HepG2 (cell line): Measurements from ENCODE around the gene WDR54. TPM values are rescaled to one million over a fixed set of nuclear protein-coding genes. Genes with fewer than 3 reads are reported as not detected.

Source experiments
- EP300 ChIP-seq, 3 experiments: sonication (generic) in 1 of 3; formaldehyde crosslinking in 1 of 3; IDR thresholded peaks; 2 replicates each; pipeline versions ENCODE4 v1.5.1 to v1.6.1; 2011 to 2020; ENCODE audit warnings: low read depth in 2 of 3, low read length in 2 of 3, borderline replicate concordance in 1 of 3, improper control_type of control experiment in 1 of 3, mild to moderate bottlenecking in 1 of 3, missing genetic modification reagents in 1 of 3, moderate library complexity in 1 of 3
- FOXP1 ChIP-seq, 2 experiments: fragments of 450-650 bp in 1 of 2; IDR thresholded peaks; 2 replicates each; pipeline ENCODE4 v1.6.1; 2017 to 2018; ENCODE audit warnings: antibody characterized with exemption in 1 of 2
- GATAD2A ChIP-seq: IDR thresholded peaks from 2 replicates; pipeline ENCODE4 v1.6.1; 2016
- HDAC2 ChIP-seq: sonication (generic); formaldehyde crosslinking; IDR thresholded peaks from 2 replicates; pipeline ENCODE4 v1.4.0; 2020; ENCODE audit warnings: missing genetic modification reagents
- HOXA3 ChIP-seq: sonication (generic); formaldehyde crosslinking; IDR thresholded peaks from 2 replicates; pipeline ENCODE4 v1.5.0; 2020; ENCODE audit warnings: missing genetic modification reagents
- LCORL ChIP-seq, 2 experiments: fragments of 450-650 bp in 1 of 2; sonication (generic) in 1 of 2; formaldehyde crosslinking in 1 of 2; IDR thresholded peaks; 2 replicates each; pipeline versions ENCODE4 v1.5.0 to v1.6.1; 2017 to 2020; ENCODE audit warnings: antibody characterized with exemption in 1 of 2, missing genetic modification reagents in 1 of 2
- MAZ ChIP-seq, 2 experiments: sonication (generic) in 1 of 2; formaldehyde crosslinking in 1 of 2; IDR thresholded peaks; 2 replicates each; pipeline versions ENCODE4 v1.5.0 to v1.6.1; 2012 to 2020; ENCODE audit warnings: low read depth in 2 of 2, mild to moderate bottlenecking in 2 of 2, borderline replicate concordance in 1 of 2, improper control_type of control experiment in 1 of 2, low read length in 1 of 2, missing genetic modification reagents in 1 of 2, moderate library complexity in 1 of 2
- MED1 ChIP-seq: sonication (generic); formaldehyde crosslinking; IDR thresholded peaks from 2 replicates; pipeline ENCODE4 v1.4.0; 2020; ENCODE audit warnings: missing genetic modification reagents
- MYC ChIP-seq: sonication (generic); formaldehyde crosslinking; IDR thresholded peaks from 2 replicates; pipeline ENCODE4 v1.9.0; 2021; ENCODE audit warnings: missing genetic modification reagents, borderline replicate concordance
- NR2C2 ChIP-seq: sonication (generic); formaldehyde crosslinking; IDR thresholded peaks from 2 replicates; pipeline ENCODE4 v1.4.0; 2020; ENCODE audit warnings: missing genetic modification reagents, mild to moderate bottlenecking, moderate library complexity, borderline replicate concordance
- SIN3A ChIP-seq: IDR thresholded peaks from 2 replicates; pipeline ENCODE4 v1.6.1; 2011; ENCODE audit warnings: low read depth, mild to moderate bottlenecking, control low read depth, low read length, borderline replicate concordance
- TBX2 ChIP-seq: sonication (generic); formaldehyde crosslinking; IDR thresholded peaks from 2 replicates; pipeline ENCODE4 v1.5.0; 2020; ENCODE audit warnings: missing genetic modification reagents, mild to moderate bottlenecking, borderline replicate concordance
- ZNF160 ChIP-seq: sonication (generic); formaldehyde crosslinking; IDR thresholded peaks from 2 replicates; pipeline ENCODE4 v1.8.0; 2022; ENCODE audit warnings: mild to moderate bottlenecking, inconsistent platforms, missing genetic modification reagents
- ZNF274 ChIP-seq: sonication (generic); formaldehyde crosslinking; IDR thresholded peaks from 2 replicates; pipeline ENCODE4 v1.5.1; 2020; ENCODE audit warnings: mild to moderate bottlenecking, missing genetic modification reagents
- ZNF335 ChIP-seq: sonication (generic); formaldehyde crosslinking; IDR thresholded peaks from 2 replicates; pipeline ENCODE4 v1.4.0; 2020; ENCODE audit warnings: missing genetic modification reagents
- ZNF430 ChIP-seq: sonication (generic); formaldehyde crosslinking; IDR thresholded peaks from 2 replicates; pipeline ENCODE4 v1.9.0; 2021; ENCODE audit warnings: mild to moderate bottlenecking, missing genetic modification reagents
- polyA plus RNA-seq, 8 experiments: library from polyadenylated mRNA; depleted of rRNA in 3 of 8; stranded (reverse) in 7 of 8; unstranded in 1 of 8; fragments of >200 nt; fragmentation: Illumina TruSeq in 4 of 8; extraction: Trizol in 4 of 8; gene quantifications; 2 replicates each; pipeline versions ENCODE4 v1.2.1 to v1.2.3, GENCODE V29; 2011 to 2016; ENCODE audit warnings: low read depth in 4 of 8, missing spikeins in 1 of 8, mixed read lengths in 1 of 8; ENCODE audit not compliant: insufficient read depth in 1 of 8
- total RNA-seq, 5 experiments: library from RNA; depleted of rRNA; stranded (reverse); fragments of >200 nt; fragmentation: Illumina TruSeq; extraction: Trizol; gene quantifications; 2 replicates each; pipeline ENCODE4 v1.2.3, GENCODE V29; 2016; ENCODE audit warnings: low read depth in 1 of 5
- TF ChIP-seq, protein P1 (sequence below): sonication (generic); formaldehyde crosslinking; IDR thresholded peaks from 2 replicates; pipeline ENCODE4 v1.4.0; 2020; ENCODE audit warnings: mild to moderate bottlenecking, missing genetic modification reagents, borderline replicate concordance
- TF ChIP-seq, protein P2 (sequence below): IDR thresholded peaks from 2 replicates; pipeline ENCODE4 v1.6.1; 2016; ENCODE audit warnings: missing compliant biosample characterization, missing genetic modification reagents, borderline replicate concordance
- TF ChIP-seq, protein P3 (sequence below): sonication (generic); formaldehyde crosslinking; IDR thresholded peaks from 2 replicates; pipeline ENCODE4 v1.4.0; 2020; ENCODE audit warnings: missing genetic modification reagents

The WDR54 gene
- total and polyA plus RNA-seq, 2 of the 13 experiments (the other 11 are each of a cell fraction or from before 2014, with no cell fraction given), result 2.0 to 17.3 TPM

DNA sequence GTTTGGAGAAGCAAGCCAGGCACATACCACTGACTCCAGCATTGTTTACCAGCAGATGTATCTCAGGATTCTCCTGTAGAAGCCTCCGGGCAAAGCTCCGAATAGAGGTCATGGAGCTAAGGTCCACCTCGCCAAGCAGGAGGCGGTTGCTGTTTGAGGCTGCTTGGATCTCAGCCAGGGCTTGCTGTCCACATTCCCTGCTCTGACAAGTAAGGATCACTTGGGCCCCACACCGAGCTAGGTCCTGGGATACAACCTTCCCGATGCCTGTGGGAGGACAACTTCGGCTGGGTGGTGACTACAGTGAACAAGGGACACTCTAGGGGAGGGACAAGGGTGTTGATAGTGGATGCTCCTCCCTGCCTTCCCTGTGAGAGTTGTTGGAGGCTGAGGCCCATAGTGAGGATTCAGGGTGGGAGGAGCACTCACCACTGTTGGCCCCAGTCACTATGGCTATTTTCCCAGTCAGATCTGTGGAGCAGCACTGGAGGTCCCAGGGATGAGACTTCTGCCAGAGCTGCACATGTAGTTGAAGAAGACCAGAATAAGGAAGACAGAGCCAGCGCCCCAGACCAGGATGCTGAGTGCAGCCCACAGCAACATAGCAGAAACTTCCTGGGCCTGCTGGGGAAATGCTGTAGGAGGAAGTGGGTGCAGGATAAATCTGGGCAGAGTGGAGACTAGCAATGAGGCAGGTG is 8.4 kb upstream of the WDR54 start (continued):
- TF ChIP-seq TBX2 (CRISPR knock-in tag), result peak; percentile 50; the same call in 1 of the 2 replicates
- peak; percentile 89 for TF ChIP-seq ZNF335 (CRISPR knock-in tag)
- TF ChIP-seq ZNF160 (CRISPR knock-in tag), result no peak
- TF ChIP-seq ZNF430 (CRISPR knock-in tag), result peak; percentile 72; the same call in 1 of the 2 replicates
- TF ChIP-seq GATAD2A (CRISPR knock-in tag), result 0 out of 2 replicates have a peak, but pooled peaks have one; percentile 43
- no peak for TF ChIP-seq NR2C2 (CRISPR knock-in tag)
- TF ChIP-seq FOXP1 (IDR thresholded peaks at IDR 0.05), result no peak
- peak; percentile 53; the same call in 1 of the 2 replicates for TF ChIP-seq FOXP1 (CRISPR knock-in tag; IDR thresholded peaks at IDR 0.05)
- TF ChIP-seq, protein P1, sequence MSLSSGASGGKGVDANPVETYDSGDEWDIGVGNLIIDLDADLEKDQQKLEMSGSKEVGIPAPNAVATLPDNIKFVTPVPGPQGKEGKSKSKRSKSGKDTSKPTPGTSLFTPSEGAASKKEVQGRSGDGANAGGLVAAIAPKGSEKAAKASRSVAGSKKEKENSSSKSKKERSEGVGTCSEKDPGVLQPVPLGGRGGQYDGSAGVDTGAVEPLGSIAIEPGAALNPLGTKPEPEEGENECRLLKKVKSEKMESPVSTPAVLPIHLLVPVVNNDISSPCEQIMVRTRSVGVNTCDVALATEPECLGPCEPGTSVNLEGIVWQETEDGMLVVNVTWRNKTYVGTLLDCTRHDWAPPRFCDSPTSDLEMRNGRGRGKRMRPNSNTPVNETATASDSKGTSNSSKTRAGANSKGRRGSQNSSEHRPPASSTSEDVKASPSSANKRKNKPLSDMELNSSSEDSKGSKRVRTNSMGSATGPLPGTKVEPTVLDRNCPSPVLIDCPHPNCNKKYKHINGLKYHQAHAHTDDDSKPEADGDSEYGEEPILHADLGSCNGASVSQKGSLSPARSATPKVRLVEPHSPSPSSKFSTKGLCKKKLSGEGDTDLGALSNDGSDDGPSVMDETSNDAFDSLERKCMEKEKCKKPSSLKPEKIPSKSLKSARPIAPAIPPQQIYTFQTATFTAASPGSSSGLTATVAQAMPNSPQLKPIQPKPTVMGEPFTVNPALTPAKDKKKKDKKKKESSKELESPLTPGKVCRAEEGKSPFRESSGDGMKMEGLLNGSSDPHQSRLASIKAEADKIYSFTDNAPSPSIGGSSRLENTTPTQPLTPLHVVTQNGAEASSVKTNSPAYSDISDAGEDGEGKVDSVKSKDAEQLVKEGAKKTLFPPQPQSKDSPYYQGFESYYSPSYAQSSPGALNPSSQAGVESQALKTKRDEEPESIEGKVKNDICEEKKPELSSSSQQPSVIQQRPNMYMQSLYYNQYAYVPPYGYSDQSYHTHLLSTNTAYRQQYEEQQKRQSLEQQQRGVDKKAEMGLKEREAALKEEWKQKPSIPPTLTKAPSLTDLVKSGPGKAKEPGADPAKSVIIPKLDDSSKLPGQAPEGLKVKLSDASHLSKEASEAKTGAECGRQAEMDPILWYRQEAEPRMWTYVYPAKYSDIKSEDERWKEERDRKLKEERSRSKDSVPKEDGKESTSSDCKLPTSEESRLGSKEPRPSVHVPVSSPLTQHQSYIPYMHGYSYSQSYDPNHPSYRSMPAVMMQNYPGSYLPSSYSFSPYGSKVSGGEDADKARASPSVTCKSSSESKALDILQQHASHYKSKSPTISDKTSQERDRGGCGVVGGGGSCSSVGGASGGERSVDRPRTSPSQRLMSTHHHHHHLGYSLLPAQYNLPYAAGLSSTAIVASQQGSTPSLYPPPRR (CRISPR knock-in tag), result no peak
- TF ChIP-seq MYC (CRISPR knock-in tag), result peak; percentile 24; the same call in 1 of the 2 replicates
- TF ChIP-seq, protein P2, sequence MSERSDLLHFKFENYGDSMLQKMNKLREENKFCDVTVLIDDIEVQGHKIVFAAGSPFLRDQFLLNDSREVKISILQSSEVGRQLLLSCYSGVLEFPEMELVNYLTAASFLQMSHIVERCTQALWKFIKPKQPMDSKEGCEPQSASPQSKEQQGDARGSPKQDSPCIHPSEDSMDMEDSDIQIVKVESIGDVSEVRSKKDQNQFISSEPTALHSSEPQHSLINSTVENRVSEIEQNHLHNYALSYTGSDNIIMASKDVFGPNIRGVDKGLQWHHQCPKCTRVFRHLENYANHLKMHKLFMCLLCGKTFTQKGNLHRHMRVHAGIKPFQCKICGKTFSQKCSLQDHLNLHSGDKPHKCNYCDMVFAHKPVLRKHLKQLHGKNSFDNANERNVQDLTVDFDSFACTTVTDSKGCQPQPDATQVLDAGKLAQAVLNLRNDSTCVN (CRISPR knock-in tag), result peak; percentile 49; the same call in 1 of the 2 replicates
- TF ChIP-seq SIN3A, result peak; percentile 51; the same call in 1 of the 2 replicates
- 0 out of 4 replicates have a peak, but pooled peaks of 1 of the 2 experiments have one; percentile 23 for TF ChIP-seq EP300 (IDR thresholded peaks at IDR 0.05; ENCODE audit: low read depth in 2 of 2, low read length in 2 of 2)
- TF ChIP-seq EP300 (CRISPR knock-in tag; IDR thresholded peaks at IDR 0.05; ENCODE audit: borderline replicate concordance), result no peak
- TF ChIP-seq ZNF274, result 0 out of 2 replicates have a peak, but pooled peaks have one; percentile 57
- peak; percentile 25; the same call in 1 of the 2 replicates for TF ChIP-seq MED1 (CRISPR knock-in tag)
- no peak for TF ChIP-seq LCORL (IDR thresholded peaks at IDR 0.05)
- peak; percentile 80; the same call in 1 of the 2 replicates for TF ChIP-seq LCORL (CRISPR knock-in tag; IDR thresholded peaks at IDR 0.05)
- TF ChIP-seq HDAC2, result peak; percentile 26; the same call in 1 of the 2 replicates
- peak; percentile 54; the same call in 1 of the 2 replicates for TF ChIP-seq HOXA3 (CRISPR knock-in tag)
- TF ChIP-seq MAZ (IDR thresholded peaks at IDR 0.05; ENCODE audit: borderline replicate concordance, low read depth, low read length), result 0 out of 2 replicates have a peak, but pooled peaks have one; percentile 38
- TF ChIP-seq MAZ (CRISPR knock-in tag; IDR thresholded peaks at IDR 0.05; ENCODE audit: low read depth), result 0 out of 2 replicates have a peak, but pooled peaks have one; percentile 41
- TF ChIP-seq, protein P3, sequence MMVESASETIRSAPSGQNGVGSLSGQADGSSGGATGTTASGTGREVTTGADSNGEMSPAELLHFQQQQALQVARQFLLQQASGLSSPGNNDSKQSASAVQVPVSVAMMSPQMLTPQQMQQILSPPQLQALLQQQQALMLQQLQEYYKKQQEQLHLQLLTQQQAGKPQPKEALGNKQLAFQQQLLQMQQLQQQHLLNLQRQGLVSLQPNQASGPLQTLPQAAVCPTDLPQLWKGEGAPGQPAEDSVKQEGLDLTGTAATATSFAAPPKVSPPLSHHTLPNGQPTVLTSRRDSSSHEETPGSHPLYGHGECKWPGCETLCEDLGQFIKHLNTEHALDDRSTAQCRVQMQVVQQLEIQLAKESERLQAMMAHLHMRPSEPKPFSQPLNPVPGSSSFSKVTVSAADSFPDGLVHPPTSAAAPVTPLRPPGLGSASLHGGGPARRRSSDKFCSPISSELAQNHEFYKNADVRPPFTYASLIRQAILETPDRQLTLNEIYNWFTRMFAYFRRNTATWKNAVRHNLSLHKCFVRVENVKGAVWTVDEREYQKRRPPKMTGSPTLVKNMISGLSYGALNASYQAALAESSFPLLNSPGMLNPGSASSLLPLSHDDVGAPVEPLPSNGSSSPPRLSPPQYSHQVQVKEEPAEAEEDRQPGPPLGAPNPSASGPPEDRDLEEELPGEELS, result peak; percentile 75
